K562 (cell line): ENCODE data around the gene CDC123. TPM values are rescaled to one million over a fixed set of nuclear protein-coding genes. Genes with fewer than 3 reads are reported as not detected.
A peak's percentile ranks its signal among the peaks of the same experiment; 100 is the strongest.

Experiments
- FOXK1 ChIP-seq: sonication (generic); formaldehyde crosslinking; IDR thresholded peaks from 2 replicates; pipeline ENCODE4 v1.8.0; 2022; ENCODE audit warnings: missing genetic modification reagents, mild to moderate bottlenecking, borderline replicate concordance
- FOXM1 ChIP-seq, 2 experiments: fragments of 450-650 bp in 1 of 2; sonication (generic) in 1 of 2; formaldehyde crosslinking in 1 of 2; IDR thresholded peaks; 2 replicates each; pipeline versions ENCODE4 v1.6.1 to v1.9.0; 2017 to 2022; ENCODE audit warnings: low read depth in 2 of 2, mild to moderate bottlenecking in 2 of 2, missing genetic modification reagents in 1 of 2, moderate library complexity in 1 of 2
- GTF2A2 ChIP-seq: IDR thresholded peaks from 2 replicates; pipeline ENCODE4 v1.6.1; 2016; ENCODE audit warnings: mild to moderate bottlenecking, missing genetic modification characterization, missing compliant biosample characterization
- KDM4B ChIP-seq, 2 experiments: fragments of 450-650 bp in 1 of 2; sonication (generic) in 1 of 2; IDR thresholded peaks; 2 replicates each; pipeline ENCODE4 v1.6.1; 2016 to 2017; ENCODE audit warnings: borderline replicate concordance in 2 of 2, antibody characterized with exemption in 1 of 2, low read depth in 1 of 2, mild to moderate bottlenecking in 1 of 2
- LEF1 ChIP-seq: fragments of 450-650 bp; IDR thresholded peaks from 2 replicates; pipeline ENCODE4 v1.6.1; 2016; ENCODE audit warnings: mild to moderate bottlenecking
- NCOA6 ChIP-seq: fragments of 450-650 bp; IDR thresholded peaks from 2 replicates; pipeline ENCODE4 v1.6.1; 2017; ENCODE audit warnings: mild to moderate bottlenecking
- NR4A1 ChIP-seq, 2 experiments: fragments of 250-450 bp in 1 of 2; fragments of 450-650 bp in 1 of 2; sonication (Bioruptor Pico) in 1 of 2; IDR thresholded peaks; 2 replicates each; pipeline versions ENCODE4 v1.4.0 to v1.6.1; 2016 to 2020; ENCODE audit warnings: mild to moderate bottlenecking in 2 of 2, missing compliant biosample characterization in 1 of 2, missing genetic modification characterization in 1 of 2, moderate library complexity in 1 of 2
- NUFIP1 ChIP-seq: fragments of 450-650 bp; IDR thresholded peaks from 2 replicates; pipeline ENCODE4 v1.6.1; 2018; ENCODE audit not compliant: partially characterized antibody
- PRPF4 ChIP-seq: fragments of 200-400 bp; formaldehyde crosslinking; IDR thresholded peaks from one replicate; pipeline ENCODE4 v1.6.1; 2017; ENCODE audit warnings: low read length, low read depth, mild to moderate bottlenecking; ENCODE audit not compliant: insufficient read depth, poor library complexity, severe bottlenecking
- RB1 ChIP-seq: fragments of 450-650 bp; IDR thresholded peaks from 2 replicates; pipeline ENCODE4 v1.6.1; 2017; ENCODE audit warnings: low read depth, mild to moderate bottlenecking
- SRSF9 ChIP-seq: fragments of 200-400 bp; formaldehyde crosslinking; IDR thresholded peaks from 2 replicates; pipeline ENCODE4 v1.6.1; 2017; ENCODE audit warnings: low read depth, low read length, borderline replicate concordance
- ZKSCAN3 ChIP-seq: fragments of 250-450 bp; sonication (Bioruptor Pico); IDR thresholded peaks from 2 replicates; pipeline ENCODE4 v1.4.0; 2020
- ZNF175 ChIP-seq: fragments of 200-800 bp; sonication (Bioruptor generic); IDR thresholded peaks from 2 replicates; pipeline ENCODE4 v1.6.1; 2016; ENCODE audit warnings: low read depth, mild to moderate bottlenecking, missing genetic modification characterization, missing compliant biosample characterization
- ZNF23 ChIP-seq: fragments of 250-450 bp; sonication (Bioruptor Pico); IDR thresholded peaks from 2 replicates; pipeline ENCODE4 v1.4.0; 2020; ENCODE audit warnings: mild to moderate bottlenecking
- ZNF24 ChIP-seq: fragments of 450-650 bp; IDR thresholded peaks from 2 replicates; pipeline ENCODE4 v1.6.1; 2016
- ZNF696 ChIP-seq: fragments of 250-450 bp; sonication (Bioruptor Pico); conservative IDR thresholded peaks from 2 replicates; pipeline ENCODE4 v1.4.0; 2020; ENCODE audit warnings: mild to moderate bottlenecking, moderate library complexity
- ZNF830 ChIP-seq: fragments of 250-450 bp; sonication (Bioruptor Pico); IDR thresholded peaks from 2 replicates; pipeline ENCODE4 v1.5.0; 2021; ENCODE audit warnings: mild to moderate bottlenecking
- polyA plus RNA-seq, 8 experiments: library from polyadenylated mRNA; depleted of rRNA in 4 of 8; stranded (reverse) in 5 of 8; unstranded in 3 of 8; fragments of >200 nt; fragmentation: Nextera tagmentation in 2 of 8; fragmentation: Illumina TruSeq in 1 of 8; extraction: Ambion mirVana in 2 of 8; extraction: Trizol in 1 of 8; gene quantifications; 2 replicates each; pipeline versions ENCODE4 v1.2.1 to v1.2.3, GENCODE V29; 2011 to 2014; ENCODE audit warnings: inconsistent platforms in 1 of 8, missing spikeins in 1 of 8
- total RNA-seq, 7 experiments: library from RNA; depleted of rRNA in 6 of 7; stranded (reverse); fragments of >200 nt in 6 of 7; fragmentation: Illumina TruSeq in 2 of 7; extraction: Trizol in 2 of 7; gene quantifications; 2 replicates each; pipeline versions ENCODE4 v1.2.1 to v1.2.3, GENCODE V29; 2011 to 2021; ENCODE audit warnings: low replicate concordance in 1 of 7
- TF ChIP-seq, protein P1 (sequence below), 3 experiments: fragments of 200-800 bp in 1 of 3; fragments of 250-450 bp in 1 of 3; fragments of 450-650 bp in 1 of 3; sonication (Bioruptor Pico) in 1 of 3; sonication (Bioruptor generic) in 1 of 3; formaldehyde crosslinking in 1 of 3; IDR thresholded peaks; 2 replicates each; pipeline versions ENCODE4 v1.6.1 to v1.8.0; 2016 to 2022; ENCODE audit warnings: mild to moderate bottlenecking in 2 of 3, missing genetic modification characterization in 2 of 3, missing compliant biosample characterization in 1 of 3, moderate library complexity in 1 of 3
- TF ChIP-seq, protein P2 (sequence below), 2 experiments: fragments of 450-650 bp in 1 of 2; sonication (generic) in 1 of 2; formaldehyde crosslinking in 1 of 2; IDR thresholded peaks in 1 of 2; conservative IDR thresholded peaks in 1 of 2; 2 replicates each; pipeline versions ENCODE4 v1.6.1 to v1.8.1; 2016 to 2023; ENCODE audit warnings: mild to moderate bottlenecking in 2 of 2, moderate library complexity in 2 of 2, inconsistent platforms in 1 of 2, missing genetic modification reagents in 1 of 2
- TF ChIP-seq, protein P3 (sequence below): fragments of 250-450 bp; sonication (Bioruptor Pico); IDR thresholded peaks from 2 replicates; pipeline ENCODE4 v1.5.0; 2020; ENCODE audit warnings: mild to moderate bottlenecking

The CDC123 gene
- total and polyA plus RNA-seq, 9 of the 15 experiments (the other 6 are each of a cell fraction or from before 2014, with no cell fraction given) = 137 to 288 (median 175) TPM

DNA sequence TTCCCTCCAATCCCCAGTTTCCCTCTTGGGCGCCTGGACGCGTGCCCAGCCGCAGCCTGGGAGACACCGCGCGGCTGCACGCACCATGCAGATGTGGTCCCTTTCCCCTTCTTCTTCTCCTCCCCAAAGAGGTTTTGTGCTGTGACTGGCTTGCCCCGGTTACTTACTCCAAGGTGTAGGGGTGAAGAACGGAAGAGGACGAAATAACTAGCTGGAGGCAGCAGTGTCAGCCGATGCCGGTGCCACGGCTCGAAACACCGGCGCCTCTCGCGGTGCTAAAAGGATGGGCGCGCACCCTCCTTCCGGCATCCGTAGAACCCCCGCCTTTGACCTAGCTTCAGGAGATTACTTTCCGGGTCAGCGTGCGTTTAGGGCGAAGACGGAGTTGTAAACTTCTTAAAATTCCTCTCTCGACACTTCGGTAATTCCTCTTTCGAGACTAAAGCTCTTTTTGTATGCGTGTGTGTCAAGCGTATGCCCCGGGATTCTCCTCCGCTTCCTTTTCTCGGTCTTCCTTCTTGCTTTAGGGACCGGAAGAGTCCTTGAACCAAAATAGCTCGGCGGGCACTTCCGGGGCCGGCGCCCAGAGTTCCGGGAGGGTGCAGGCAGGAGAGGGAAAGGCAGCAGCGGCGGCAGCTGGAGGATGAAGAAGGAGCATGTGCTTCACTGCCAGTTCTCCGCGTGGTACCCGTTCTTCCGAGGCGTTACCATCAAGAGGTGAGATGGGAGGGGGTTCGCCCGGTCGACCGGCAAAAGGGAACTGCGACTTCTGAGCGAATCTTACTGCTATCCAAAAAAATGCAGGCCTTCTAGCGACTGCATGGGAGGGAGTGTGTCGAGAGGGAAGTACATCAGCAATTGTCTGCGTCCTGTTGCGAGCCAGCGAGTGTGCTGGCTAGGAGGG lies at the start of gene CDC123, which contains the start of gene NUDT5 (continued):
- TF ChIP-seq, protein P1, sequence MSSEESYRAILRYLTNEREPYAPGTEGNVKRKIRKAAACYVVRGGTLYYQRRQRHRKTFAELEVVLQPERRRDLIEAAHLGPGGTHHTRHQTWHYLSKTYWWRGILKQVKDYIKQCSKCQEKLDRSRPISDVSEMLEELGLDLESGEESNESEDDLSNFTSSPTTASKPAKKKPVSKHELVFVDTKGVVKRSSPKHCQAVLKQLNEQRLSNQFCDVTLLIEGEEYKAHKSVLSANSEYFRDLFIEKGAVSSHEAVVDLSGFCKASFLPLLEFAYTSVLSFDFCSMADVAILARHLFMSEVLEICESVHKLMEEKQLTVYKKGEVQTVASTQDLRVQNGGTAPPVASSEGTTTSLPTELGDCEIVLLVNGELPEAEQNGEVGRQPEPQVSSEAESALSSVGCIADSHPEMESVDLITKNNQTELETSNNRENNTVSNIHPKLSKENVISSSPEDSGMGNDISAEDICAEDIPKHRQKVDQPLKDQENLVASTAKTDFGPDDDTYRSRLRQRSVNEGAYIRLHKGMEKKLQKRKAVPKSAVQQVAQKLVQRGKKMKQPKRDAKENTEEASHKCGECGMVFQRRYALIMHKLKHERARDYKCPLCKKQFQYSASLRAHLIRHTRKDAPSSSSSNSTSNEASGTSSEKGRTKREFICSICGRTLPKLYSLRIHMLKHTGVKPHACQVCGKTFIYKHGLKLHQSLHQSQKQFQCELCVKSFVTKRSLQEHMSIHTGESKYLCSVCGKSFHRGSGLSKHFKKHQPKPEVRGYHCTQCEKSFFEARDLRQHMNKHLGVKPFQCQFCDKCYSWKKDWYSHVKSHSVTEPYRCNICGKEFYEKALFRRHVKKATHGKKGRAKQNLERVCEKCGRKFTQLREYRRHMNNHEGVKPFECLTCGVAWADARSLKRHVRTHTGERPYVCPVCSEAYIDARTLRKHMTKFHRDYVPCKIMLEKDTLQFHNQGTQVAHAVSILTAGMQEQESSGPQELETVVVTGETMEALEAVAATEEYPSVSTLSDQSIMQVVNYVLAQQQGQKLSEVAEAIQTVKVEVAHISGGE (CRISPR knock-in tag; IDR thresholded peaks at IDR 0.05) = peak; percentile 93 to 99 (median 97)
- TF ChIP-seq, protein P2, sequence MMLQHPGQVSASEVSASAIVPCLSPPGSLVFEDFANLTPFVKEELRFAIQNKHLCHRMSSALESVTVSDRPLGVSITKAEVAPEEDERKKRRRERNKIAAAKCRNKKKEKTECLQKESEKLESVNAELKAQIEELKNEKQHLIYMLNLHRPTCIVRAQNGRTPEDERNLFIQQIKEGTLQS (IDR thresholded peaks at IDR 0.05) = no peak
- TF ChIP-seq, protein P2 (CRISPR knock-in tag; conservative IDR thresholded peaks at IDR 0.05) = no peak
- TF ChIP-seq ZNF23 (CRISPR knock-in tag) (no peak), ZNF24 (no peak; the same call in 1 of the 2 replicates), PRPF4 (no peak), ZNF175 (CRISPR knock-in tag) (peak; percentile 71; the same call in 1 of the 2 replicates), KDM4B (IDR thresholded peaks at IDR 0.05; ENCODE audit: borderline replicate concordance in 2 of 2, low read depth in 1 of 2) (0 out of 4 replicates have a peak, but pooled peaks of 1 of the 2 experiments have one; percentile 58), FOXM1 (IDR thresholded peaks at IDR 0.05; ENCODE audit: low read depth) (peak; percentile 60), FOXM1 (CRISPR knock-in tag; IDR thresholded peaks at IDR 0.05; ENCODE audit: low read depth) (no peak), NCOA6 (no peak), NR4A1 (CRISPR knock-in tag; IDR thresholded peaks at IDR 0.05) (no peak), NR4A1 (tag; IDR thresholded peaks at IDR 0.05) (0 out of 2 replicates have a peak, but pooled peaks have one; percentile 44), FOXK1 (CRISPR knock-in tag) (peak; percentile 88; the same call in 1 of the 2 replicates), SRSF9 (no peak), GTF2A2 (tag) (no peak), RB1 (peak; percentile 54; the same call in 1 of the 2 replicates), ZNF830 (no peak), ZKSCAN3 (CRISPR knock-in tag) (no peak), NUFIP1 (no peak), ZNF696 (CRISPR knock-in tag) (no peak), LEF1 (peak; percentile 38; the same call in 1 of the 2 replicates)
- TF ChIP-seq, protein P3, sequence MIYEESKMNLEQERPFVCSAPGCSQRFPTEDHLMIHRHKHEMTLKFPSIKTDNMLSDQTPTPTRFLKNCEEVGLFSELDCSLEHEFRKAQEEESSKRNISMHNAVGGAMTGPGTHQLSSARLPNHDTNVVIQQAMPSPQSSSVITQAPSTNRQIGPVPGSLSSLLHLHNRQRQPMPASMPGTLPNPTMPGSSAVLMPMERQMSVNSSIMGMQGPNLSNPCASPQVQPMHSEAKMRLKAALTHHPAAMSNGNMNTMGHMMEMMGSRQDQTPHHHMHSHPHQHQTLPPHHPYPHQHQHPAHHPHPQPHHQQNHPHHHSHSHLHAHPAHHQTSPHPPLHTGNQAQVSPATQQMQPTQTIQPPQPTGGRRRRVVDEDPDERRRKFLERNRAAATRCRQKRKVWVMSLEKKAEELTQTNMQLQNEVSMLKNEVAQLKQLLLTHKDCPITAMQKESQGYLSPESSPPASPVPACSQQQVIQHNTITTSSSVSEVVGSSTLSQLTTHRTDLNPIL (CRISPR knock-in tag) = no peak; the same call in 1 of the 2 replicates
